GM21825 (cell line): ENCODE data around the gene REL.
"Not testable (repeated sequence)": the region's sequence is repeated elsewhere in the genome, so short reads cannot be mapped to it uniquely, and the experiment has no call there.

Experiments used
- ATAC-seq: cut with Tn5 transposase; IDR thresholded peaks from one replicate; pipeline ENCODE4 v1.9.1; 2021; ENCODE audit warnings: mild to moderate bottlenecking, moderate library complexity; ENCODE audit not compliant: unreplicated experiment

REL gene

GRCh38 chr2:60867007-60867406 lies 14.4 kb upstream of the REL start:
- ATAC-seq: no peak

- ATAC-seq: no peak
Observed at GRCh38 chr2:60867848-60868247, 13.5 kb upstream of the REL start.

GRCh38 chr2:60868589-60869273 lies 12.6 kb upstream of the REL start:
- ATAC-seq: no peak

- peak; percentile 41 for ATAC-seq
Observed at GRCh38 chr2:60872510-60872928, 8.9 kb upstream of the REL start.

- ATAC-seq: peak; percentile 90
Observed at GRCh38 chr2:60873381-60873780, 8.0 kb upstream of the REL start.

GRCh38 chr2:60875520-60875919 lies 5.9 kb upstream of the REL start:
- ATAC-seq: no peak

GRCh38 chr2:60880643-60881046 lies 729 bp upstream of the REL start:
- no peak for ATAC-seq

GRCh38 chr2:60882971-60883753 lies 1.8 kb downstream of the REL start:
- peak; percentile 27 for ATAC-seq

- ATAC-seq: no peak
Observed at GRCh38 chr2:60883896-60884295, 2.5 kb downstream of the REL start.

GRCh38 chr2:60884800-60885199 lies 3.4 kb downstream of the REL start:
- ATAC-seq: no peak

GRCh38 chr2:60885683-60886082 lies 4.3 kb downstream of the REL start:
- ATAC-seq: no peak

- ATAC-seq: no peak
Observed at GRCh38 chr2:60886991-60887390, 5.6 kb downstream of the REL start.

- no peak for ATAC-seq
Observed at GRCh38 chr2:60888853-60889252, 7.5 kb downstream of the REL start.

- ATAC-seq: not testable (repeated sequence)
Observed at GRCh38 chr2:60889581-60890392, 8.4 kb downstream of the REL start.

GRCh38 chr2:60890393-60890707 lies 9.0 kb downstream of the REL start:
- ATAC-seq: no peak

- no peak for ATAC-seq
Observed at GRCh38 chr2:60891180-60891579, 9.8 kb downstream of the REL start.

GRCh38 chr2:60898567-60898966 lies 17.2 kb downstream of the REL start:
- no peak for ATAC-seq

- peak; percentile 68 for ATAC-seq
Observed at GRCh38 chr2:60899230-60899891, 18.0 kb downstream of the REL start.

GRCh38 chr2:60899892-60900249 lies 18.5 kb downstream of the REL start:
- ATAC-seq: peak; percentile 26

GRCh38 chr2:60901296-60901695 lies 19.9 kb downstream of the REL start:
- not testable (repeated sequence) for ATAC-seq

- ATAC-seq: not testable (repeated sequence)
Observed at GRCh38 chr2:60905867-60906266, 24.5 kb downstream of the REL start.
